Measurements from ENCODE around the gene SUSD3. TPM values are rescaled to one million over a fixed set of nuclear protein-coding genes. Genes with fewer than 3 reads are reported as not detected.

Gene SUSD3
- polyA plus RNA-seq, 1 experiment, result 1.9 TPM

- Histone ChIP-seq H3K27me3 (ENCODE audit: control insufficient read depth, insufficient read depth, low read length) (no peaks in the 10 kb centered on the region), H3K4me3 (ENCODE audit: low read depth, low read length) (no peak overlapping the region), H3K36me3 (ENCODE audit: control insufficient read depth, insufficient read depth, low read length) (no peaks in the 10 kb centered on the region)
- POLR2A ChIA-PET, result no interaction called here
- no peak for DNase-seq (ENCODE audit: low read depth)
- CTCF ChIA-PET, result no interaction called here
- TF ChIP-seq CTCF (IDR thresholded peaks at IDR 0.05; ENCODE audit: insufficient read depth, low read depth, low read length), result no peak
These were observed 5.5 kb upstream of the SUSD3 start for GRCh38 chr9:93052791-93053540.

- H3K4me3 ChIP-seq (ENCODE audit: low read depth, low read length), result no peak overlapping the region
- no peak for DNase-seq (ENCODE audit: low read depth)
- ChIA-PET POLR2A (no interaction called here), CTCF (interaction anchor here (0.6 kb wide), 1 partner anchor 367 kb away, joined by 3 read pairs; no protein-coding TSS in a partner anchor)
- H3K27me3 ChIP-seq (ENCODE audit: control insufficient read depth, insufficient read depth, low read length), result no peaks in the 10 kb centered on the region
- TF ChIP-seq CTCF (IDR thresholded peaks at IDR 0.05; ENCODE audit: insufficient read depth, low read depth, low read length), result no peak
- H3K36me3 ChIP-seq (ENCODE audit: control insufficient read depth, insufficient read depth, low read length), result no peaks in the 10 kb centered on the region
These were observed 4.6 kb upstream of the SUSD3 start for GRCh38 chr9:93053781-93054331.

- Histone ChIP-seq H3K36me3 (ENCODE audit: control insufficient read depth, insufficient read depth, low read length) (no peaks in the 10 kb centered on the region), H3K4me3 (ENCODE audit: low read depth, low read length) (no peak overlapping the region), H3K27me3 (ENCODE audit: control insufficient read depth, insufficient read depth, low read length) (no peaks in the 10 kb centered on the region)
- no peak for TF ChIP-seq CTCF (IDR thresholded peaks at IDR 0.05; ENCODE audit: insufficient read depth, low read depth, low read length)
- DNase-seq (ENCODE audit: low read depth), result no peak
- CTCF ChIA-PET, result interaction anchor here (1.2 kb wide), 1 partner anchor 16 kb away, joined by 3 read pairs; no protein-coding TSS in a partner anchor
- POLR2A ChIA-PET, result no interaction called here
These were observed 3.5 kb upstream of the SUSD3 start for GRCh38 chr9:93054758-93055704.

GRCh38 chr9:93057042-93057702, 1.3 kb upstream of the SUSD3 start:
- POLR2A ChIA-PET, result no interaction called here
- TF ChIP-seq CTCF (IDR thresholded peaks at IDR 0.05; ENCODE audit: insufficient read depth, low read depth, low read length), result no peak
- CTCF ChIA-PET, result no interaction called here
- Histone ChIP-seq H3K27me3 (ENCODE audit: control insufficient read depth, insufficient read depth, low read length) (no peaks in the 10 kb centered on the region), H3K4me3 (ENCODE audit: low read depth, low read length) (no peak overlapping the region), H3K36me3 (ENCODE audit: control insufficient read depth, insufficient read depth, low read length) (no peaks in the 10 kb centered on the region)
- no peak for DNase-seq (ENCODE audit: low read depth)
